NOMO-1 (cell line): ENCODE data around the gene SBNO1.
A peak's percentile ranks its signal among the peaks of the same experiment; 100 is the strongest.
"Not testable (repeated sequence)": the region's sequence is repeated elsewhere in the genome, so short reads cannot be mapped to it uniquely, and the experiment has no call there.

Experiments used
- DNase-seq, 2 experiments: peaks; one replicate each; lab custom pipeline; 2025; ENCODE audit not compliant: unreplicated experiment in 2 of 2; lab: John Stamatoyannopoulos, UW

SBNO1 gene

DNA sequence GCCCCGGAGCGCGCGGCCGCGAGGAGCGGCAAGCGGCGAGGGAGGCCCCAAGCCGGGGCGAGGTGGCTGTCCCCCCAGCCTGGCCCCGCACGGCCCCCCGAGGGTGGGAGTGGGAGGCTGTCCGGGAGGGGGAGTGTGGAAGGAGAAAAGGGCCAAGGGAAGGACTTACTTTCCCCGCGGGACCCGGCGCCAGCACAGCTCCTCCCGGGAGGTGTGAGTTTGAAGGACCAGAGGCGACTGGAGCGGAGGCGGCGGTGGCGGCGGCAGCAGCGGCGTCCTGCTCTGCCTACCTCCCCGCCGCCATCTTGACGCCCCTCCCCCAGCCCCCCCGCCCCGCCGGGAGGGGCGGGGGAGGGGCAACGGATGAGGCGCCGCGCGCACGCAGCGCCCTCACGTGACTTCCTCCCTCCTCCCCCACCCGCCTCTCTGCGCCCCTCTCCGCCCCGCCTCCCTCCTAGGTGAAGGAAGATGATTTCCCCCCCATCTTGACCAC is at the start of gene SBNO1:
Gene SBNO1 (minus strand): TSS at position 316 of the 493 bp plus-strand sequence. CDS start 14,406 bp downstream, outside the sequence.
- peak; percentile 87 to 95 for DNase-seq

DNA sequence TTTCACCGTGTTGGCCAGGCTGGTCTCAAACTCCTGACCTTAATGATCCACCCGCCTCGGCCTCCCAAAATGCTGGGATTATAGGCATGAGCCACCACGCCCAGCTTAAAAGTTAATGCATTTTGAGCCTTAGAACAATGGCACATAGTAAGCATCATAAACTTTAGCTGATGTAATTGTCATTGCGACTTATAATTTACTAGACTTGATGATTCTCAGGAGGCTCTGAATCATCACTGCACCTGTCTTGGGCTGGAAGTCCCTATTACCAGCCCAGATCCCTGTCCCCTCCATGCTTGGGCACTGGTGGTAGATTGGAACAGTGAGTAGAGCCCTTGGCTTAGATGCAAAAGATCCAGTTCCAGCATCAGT is 45.4 kb upstream of the SBNO1 start:
- DNase-seq = no peak

DNA sequence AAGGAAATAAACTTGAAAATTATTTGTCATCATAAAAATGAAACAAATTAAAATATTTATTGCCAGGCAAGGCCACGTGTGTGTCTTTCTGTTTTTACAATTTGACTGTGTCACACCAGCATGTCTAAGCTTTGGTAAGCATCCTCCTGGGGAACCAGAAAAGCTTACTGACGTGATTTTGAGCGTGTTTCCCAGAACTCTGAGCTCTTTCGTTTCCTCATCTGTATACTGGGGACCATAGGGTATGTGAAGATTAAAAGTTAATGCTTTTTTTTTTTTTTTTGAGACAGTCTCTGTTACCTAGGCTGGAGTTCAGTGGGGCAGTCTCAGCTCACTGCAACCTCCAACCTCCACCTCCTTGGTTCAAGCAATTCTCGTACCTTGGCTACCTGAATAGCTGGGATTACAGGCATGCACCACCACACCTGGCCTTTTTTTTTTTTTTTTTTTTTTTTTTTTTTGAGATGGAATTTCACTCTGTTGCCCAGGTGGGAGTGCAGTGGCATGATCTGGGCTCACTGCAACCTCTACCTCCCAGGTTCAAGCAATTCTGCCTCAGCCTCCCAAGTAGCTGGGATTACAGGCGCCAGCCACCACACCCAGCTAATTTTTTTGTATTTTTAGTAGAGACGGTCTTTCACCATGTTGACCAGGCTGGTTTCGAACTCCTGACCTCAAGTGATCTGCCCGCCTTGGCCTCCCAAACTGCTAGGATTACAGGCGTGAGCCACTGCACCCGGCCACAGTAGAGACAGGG is 44.8 kb upstream of the SBNO1 start:
- not testable (repeated sequence) for DNase-seq

DNA sequence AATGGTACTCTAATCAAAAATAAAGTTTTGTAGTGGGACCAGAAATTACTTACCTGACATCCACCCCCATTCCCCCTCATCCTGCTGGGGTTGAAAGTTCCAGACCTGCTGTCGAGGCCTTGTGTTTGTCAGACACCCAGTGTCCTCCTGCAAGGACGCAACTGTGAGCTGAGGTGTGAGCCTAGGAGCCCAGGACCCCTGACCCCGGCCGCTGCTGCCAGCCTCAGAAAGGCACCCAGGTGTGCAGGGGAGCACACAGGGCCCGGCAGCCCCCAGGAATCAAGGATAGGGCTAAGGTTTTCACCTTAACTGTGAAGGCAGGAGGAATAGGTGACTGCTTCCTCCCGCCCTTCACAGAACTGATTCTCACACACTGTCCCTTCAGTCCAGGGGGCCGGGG is 44.0 kb upstream of the SBNO1 start:
- not testable (repeated sequence) for DNase-seq

DNA sequence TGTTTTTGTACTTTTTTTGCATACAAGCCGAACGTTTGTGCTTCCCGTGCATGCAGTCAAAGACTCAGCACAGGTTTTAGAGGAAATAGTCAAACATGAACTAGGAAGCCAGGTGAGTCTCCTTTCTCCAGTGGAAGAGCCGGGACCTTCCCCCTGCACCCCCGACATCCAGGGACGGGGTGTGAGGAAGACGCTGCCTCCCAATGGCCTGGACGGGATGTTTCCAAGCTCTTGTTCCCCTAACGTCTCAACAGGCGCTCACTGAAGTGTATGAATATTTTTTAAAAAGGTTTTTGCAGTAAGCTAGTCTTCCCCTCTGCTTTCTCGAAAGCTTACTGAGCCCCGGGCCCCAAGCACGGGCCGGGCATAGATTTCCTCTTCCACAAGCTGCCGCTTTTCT is 43.3 kb upstream of the SBNO1 start:
- not testable (repeated sequence) for DNase-seq

DNA sequence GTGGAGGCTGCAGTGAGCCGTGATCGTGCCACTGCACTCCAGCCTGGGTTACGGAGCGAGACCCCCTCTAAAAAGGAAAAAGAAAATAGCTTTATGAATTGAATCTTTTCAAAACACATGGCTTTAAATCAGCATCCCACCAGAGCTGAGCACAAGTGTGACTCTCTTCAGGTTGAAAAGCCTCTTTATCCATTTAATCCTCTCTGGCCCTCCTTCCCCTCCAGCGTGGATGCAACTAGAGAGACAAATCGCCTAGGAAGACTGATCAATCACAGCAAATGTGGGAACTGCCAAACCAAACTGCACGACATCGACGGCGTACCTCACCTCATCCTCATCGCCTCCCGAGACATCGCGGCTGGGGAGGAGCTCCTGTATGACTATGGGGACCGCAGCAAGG is 42.6 kb upstream of the SBNO1 start:
- not testable (repeated sequence) for DNase-seq

DNA sequence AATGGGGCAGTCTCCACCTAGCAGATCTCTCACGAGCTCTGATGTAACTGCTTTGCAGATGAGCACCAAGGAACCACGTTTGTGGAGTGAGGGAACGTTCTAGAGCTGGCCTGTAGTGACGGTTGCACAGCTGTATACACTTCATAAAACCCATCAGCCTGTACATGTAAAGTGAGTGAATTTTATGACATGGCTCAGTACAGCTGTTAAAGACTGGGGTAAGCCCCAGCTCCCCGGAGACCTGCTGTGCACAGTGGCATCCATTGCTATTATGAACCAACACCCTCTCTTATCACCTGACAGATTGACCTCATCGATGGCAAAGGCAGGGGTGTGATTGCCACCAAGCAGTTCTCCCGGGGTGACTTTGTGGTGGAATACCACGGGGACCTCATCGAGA is 39.9 kb upstream of the SBNO1 start:
- DNase-seq = no peak

DNA sequence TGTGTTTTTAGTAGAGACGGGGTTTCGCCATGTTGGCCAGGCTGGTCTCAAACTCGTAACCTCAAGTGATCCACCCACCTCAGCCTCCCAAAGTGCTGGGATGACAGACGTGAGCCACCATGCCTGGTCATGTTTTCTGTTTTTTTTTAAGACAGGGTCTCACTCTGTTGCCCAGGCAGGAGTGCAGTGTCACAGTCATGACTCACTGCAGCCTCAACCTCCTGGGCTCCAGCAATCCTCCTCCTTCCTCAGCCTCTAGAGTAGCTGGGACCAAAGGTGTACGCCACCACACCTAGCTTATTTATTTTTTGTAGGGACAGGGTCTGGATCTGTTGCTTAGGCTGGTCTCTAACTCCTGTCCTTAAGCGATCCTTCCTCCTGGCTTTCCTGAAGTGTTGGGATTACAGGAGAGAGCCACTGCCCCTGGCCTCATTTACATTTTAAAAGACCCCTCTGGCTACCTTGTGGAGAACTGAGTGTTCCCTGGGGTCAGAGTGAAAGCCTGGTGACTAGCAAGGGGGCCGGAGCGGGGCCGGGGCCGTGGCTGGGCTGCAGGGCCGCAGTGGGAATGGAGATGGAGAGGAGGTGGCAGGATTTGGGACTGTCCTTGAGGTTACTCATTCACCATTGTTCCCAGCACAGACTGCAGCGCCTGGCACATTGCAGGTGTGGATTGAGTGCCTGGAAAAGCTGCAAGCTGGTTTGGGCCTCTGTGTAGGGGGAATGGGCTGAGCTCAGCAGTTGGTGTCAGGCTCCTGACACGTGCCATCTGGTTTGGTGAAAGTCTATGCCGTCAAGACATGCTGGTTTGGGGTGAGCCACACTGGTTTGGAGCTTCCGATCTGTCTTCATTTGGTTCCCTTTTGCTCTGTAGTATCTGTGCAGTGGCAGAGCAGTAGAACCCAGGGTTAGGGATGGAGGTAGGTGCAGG is 37.4 kb upstream of the SBNO1 start:
- DNase-seq = no peak

DNA sequence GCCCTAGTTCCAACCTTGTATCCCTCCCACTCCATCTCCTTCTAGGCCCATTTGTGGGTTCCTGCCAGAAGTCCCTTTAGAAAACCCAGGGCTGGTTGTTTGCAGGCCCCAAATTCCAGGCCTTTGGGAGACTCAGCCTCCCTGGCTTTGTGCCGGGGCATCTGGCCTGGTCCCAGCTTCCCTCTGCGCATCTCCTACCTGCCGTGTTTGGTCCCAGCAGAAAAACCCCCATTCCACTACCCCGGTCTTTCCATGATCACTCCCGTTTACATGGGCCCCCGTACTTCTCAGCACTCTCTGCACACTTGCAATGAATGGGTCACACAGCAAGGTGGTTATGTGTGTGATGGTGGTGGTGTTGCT is 34.6 kb upstream of the SBNO1 start:
- no peak for DNase-seq

DNA sequence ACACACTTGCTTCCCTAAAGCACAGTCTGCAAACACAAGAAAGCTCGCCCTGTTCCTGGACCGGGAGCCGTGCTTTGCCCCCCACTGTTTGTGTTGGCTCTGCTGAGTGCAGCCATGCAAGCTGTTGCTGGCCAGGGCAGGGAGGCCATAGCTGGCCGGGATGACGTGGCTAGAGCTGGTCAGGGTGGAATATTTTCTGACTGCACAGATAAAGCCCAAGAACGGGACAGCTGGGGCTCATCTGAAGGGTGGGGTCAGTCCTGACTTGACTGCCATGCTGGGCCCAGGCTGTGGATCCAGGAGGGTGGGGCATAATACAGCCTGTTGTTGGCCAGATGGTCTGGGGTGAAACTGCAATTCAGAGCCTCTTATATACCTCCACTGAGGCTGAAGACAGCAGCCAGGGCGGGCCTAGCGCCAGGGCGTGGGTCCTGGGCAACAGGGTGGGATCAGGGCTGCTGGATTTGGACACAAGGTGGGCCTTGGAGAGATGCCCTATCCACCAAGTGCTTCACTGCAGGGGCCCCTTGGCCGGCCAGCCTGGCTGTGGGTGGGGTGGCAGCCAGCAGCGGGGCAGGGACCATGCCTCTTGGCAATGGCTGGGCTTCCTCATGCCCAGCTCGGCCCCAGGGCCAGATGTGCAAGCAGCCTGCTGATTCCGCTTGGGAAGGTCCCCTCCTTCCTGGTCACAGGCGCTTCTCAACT is 34.1 kb upstream of the SBNO1 start:
- no peak for DNase-seq

DNA sequence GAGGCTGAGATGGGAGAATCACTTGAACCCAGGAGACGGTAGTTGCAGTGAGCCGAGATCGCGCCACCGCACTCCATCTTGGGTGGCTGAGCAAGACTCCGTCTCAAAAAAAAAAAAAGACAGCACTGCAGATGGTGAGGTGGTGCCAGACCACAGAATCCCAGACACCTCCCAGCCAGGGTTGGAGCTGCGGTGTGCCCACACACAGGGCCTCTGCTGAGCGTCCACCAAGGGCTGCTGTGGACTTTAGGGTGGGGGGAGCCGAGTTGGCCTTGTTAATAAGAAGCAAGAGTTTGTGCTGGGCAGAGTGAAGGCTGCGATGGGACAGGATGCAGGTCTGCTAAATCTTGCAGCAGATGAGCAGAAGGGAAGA is 33.5 kb upstream of the SBNO1 start:
- DNase-seq = no peak

DNA sequence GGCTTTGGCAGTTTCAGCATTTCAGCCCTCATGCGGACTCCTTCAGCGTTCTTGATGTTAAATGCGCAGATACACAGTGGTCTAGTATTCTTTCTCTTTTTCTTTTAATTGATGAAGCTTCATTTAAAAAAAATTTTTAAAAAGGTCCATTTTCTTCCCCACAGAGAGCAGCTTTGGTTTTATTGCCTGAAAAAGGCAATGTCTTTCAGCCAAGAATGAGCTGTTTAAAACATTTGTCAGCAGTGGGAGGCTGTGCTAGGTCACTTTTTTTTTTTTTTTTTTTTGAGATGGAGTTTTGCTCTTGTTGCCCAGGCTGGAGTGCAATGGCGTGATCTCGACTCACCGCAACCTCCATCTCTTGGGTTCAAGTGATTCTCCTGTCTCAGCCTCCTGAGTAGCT is 32.8 kb upstream of the SBNO1 start:
- no peak for DNase-seq

DNA sequence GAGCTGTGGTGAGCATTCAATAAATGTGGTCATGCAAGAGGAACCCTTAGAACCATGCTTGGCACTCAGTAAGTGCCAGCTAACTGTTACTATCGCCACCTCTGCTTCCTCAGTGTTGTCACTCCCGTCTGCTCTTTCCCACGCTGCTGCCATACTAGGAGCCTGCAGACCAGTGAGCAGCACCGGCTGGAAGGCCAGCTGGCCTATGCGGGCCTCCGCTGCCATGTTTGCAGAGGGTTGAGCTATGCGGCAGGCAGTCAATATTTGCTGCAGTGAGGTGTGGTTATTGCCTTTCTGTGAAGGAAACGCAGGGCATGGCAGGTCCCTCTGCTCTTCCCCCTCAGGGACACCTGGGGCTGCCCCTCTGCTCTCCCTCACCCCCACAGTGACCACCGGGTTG is 32.3 kb upstream of the SBNO1 start:
- DNase-seq = no peak

DNA sequence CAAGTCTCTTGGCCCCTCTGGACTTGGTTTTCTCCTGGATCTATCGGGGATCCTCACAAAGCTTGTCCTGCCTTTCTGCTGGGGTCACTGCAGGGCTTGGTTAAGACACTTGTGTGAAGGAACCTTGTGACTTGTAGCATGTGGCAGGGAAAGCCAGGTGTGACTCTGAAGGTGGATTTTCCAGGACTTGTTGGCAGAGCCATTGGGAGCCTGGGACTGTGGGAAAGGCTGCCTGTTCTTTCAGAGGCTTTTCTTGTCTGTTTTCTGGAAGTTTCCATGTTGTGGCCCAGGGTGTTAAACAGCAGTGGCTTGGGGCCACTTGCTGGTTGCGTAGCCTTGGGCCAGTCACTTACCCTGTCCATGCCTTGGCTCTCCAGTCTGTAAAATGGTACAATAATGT is 31.9 kb upstream of the SBNO1 start:
- no peak for DNase-seq

DNA sequence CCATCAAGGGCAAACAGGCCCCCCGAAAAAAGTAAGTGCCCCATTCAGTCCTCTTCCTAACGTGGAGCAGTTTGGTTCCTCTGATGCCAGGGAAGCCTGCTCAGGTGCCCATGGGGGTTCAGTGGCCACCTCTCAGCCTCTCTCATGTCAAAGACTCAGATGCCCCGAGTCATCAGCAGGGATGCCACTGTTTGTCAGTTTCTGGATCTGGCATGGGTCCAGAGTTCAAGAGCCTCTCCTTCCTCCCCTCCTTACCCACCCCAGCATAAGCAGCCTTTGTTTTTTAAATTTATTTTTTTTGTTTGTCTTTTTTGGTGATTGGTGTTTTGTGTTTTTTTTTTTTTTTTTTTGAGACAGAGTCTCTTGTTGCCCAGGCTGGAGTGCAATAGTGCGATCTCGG is 30.6 kb upstream of the SBNO1 start:
- DNase-seq = no peak

DNA sequence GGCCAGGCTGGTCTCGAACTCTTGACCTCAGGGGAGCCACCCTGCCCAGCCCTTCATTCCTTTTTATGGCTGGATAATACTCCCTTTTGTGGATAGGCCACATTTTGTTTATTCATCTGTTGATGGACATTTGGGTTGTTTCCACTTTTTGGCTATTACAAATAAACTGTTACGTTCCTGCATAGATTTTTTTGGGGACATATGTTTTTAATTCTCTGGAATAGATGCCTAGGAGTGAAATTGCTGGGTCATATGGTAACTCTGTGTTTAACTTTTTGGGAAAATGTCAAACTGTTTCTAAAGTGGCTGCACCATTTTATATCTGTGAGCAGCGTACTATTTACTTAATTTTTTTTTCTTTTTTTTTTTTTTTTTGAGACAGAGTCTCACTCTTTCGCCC is 29.1 kb upstream of the SBNO1 start:
- no peak for DNase-seq

DNA sequence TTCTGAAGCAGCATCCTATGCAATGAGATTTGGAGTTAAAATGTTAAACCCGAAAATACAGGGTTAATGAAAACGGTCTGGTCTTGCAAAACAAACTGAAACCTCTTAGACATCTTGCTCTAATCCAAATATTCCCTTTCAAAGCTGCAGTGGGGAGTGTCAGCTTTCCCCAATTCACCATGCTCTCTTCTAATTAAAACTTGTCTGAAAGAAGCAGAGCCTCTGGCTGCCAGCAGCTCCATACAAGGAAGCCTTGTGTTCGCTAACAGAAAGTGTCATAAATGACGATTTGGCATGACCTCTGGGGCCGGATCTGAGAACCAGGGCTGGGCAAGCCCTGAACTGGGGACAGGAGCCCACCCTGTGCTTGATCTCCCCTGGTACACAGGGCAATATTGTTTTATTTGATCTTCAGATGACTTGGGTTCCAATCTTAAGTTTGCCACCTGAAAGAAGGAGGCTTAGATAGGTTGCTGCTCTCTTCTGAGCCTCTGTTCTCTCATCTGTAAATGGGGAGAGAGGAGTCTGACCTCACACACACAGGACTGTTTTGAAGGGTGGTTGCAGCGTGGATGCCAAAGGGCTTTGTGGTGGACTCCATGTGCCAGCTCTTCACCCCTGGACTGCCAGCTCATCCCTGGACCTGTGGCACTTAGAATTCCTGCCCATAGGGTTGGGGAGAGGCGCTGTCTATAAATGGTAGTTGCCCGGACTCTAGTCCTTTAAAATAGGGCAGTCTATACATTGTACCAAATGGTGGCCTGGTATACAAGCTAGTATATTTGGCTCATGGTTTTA is 27.1 kb upstream of the SBNO1 start:
- DNase-seq = no peak

DNA sequence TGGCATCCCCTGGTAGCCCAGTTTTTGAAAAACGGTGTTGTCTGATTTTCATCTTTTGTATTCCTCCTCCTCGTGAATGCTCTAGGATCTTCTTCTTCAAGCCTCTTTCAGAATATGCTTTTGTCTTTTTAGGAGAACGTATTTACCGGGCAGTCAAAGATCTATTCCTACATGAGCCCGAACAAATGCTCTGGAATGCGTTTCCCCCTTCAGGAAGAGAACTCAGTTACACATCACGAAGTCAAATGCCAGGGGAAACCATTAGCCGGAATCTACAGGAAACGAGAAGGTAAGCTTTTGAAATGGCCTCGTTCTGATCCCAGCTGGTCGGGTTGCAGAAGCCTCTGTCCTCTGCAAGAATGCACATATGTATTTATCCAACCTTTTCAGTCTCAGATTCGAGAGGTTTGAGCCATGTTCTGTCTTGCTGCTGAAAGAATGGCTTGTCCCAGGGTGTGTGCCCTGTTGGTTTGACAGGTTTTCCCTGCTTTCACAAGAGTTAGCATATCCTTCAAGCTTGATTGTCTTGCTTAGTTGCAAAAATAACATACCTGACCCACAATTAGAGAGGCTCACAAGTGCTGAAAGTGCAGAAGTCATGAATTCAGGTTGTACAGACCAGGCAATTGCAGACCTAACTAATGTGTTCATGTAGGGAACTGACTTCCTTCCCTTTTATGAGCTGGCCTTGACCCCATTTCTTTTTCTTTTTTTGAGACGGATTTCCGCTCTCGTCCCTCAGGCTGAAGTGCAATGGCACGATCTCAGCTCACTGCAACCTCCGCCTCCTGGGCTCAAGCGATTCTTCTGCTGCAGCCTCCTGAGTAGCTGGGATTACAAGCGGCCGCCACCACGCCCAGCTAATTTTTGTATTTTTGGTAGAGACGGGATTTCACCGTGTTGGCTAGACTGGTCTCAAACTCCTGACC is 26.1 kb upstream of the SBNO1 start:
- no peak for DNase-seq

DNA sequence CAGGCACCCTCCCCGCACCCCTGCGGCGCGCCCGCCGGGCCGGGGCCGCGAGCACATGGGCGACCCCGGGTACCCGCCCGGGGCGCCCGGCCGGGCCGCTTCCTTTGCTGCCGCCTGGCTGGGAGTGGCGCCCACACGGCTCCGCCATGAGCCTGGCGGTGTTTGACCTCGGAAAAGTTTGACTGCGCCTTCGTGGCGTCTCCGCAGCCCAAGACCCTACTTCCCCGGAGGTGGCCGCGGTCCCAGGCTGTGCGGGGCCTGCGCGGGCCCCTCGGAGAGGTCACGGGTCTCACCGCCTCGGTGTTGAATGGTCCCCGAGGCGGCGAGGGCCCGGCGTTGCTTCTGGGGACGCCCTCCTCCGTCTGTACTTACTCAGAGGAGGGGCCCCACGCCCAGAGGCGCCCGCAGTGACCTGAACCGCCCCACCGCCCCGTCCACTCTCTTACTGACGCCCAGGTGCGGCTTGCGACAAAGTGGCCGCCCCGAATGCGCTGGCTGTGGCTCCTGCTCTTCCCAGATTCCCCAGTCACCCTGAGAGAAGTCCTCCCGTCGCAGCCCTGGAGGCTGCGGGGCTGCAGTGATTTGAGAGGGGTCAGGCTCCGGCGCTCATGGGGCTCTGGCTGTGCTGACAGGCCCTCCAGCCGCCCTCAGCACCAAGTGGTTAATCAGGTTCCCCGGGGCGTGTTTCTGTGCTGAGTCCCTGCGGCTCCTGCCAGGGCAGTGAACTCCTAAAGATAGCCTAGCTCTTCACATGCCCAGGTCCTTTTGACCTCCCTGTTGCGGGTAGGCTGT is 25.1 kb upstream of the SBNO1 start:
- DNase-seq = no peak
